ENCODE data around the gene DUSP10.

DUSP10 gene

GRCh38 chr1:221741703-221742554, at the start of gene DUSP10:
Gene DUSP10, minus strand, starts transcription at chr1:221742089. Its CDS starts 2,345 bp downstream, at chr1:221739744.
- peak; percentile 100 for DNase-seq

GRCh38 chr1:221788466-221788865, 46.6 kb upstream of the DUSP10 start:
- DNase-seq = no peak

- no peak for DNase-seq
These were observed 44.8 kb upstream of the DUSP10 start for GRCh38 chr1:221786647-221787046.

- DNase-seq = no peak
These were observed 42.0 kb upstream of the DUSP10 start for GRCh38 chr1:221783936-221784335.

GRCh38 chr1:221783437-221783836, 41.5 kb upstream of the DUSP10 start:
- DNase-seq = no peak

- no peak for DNase-seq
These were observed 41.1 kb upstream of the DUSP10 start for GRCh38 chr1:221782970-221783369.

GRCh38 chr1:221782477-221782876, 40.6 kb upstream of the DUSP10 start:
- peak; percentile 35 for DNase-seq

- no peak for DNase-seq
These were observed 39.3 kb upstream of the DUSP10 start for GRCh38 chr1:221781102-221781755.

- no peak for DNase-seq
These were observed 38.3 kb upstream of the DUSP10 start for GRCh38 chr1:221780175-221780574.

GRCh38 chr1:221779771-221780170, 37.9 kb upstream of the DUSP10 start:
- DNase-seq = no peak

GRCh38 chr1:221778535-221779142, 36.8 kb upstream of the DUSP10 start:
- DNase-seq = no peak

- no peak for DNase-seq
These were observed 36.2 kb upstream of the DUSP10 start for GRCh38 chr1:221778125-221778524.

GRCh38 chr1:221777431-221778072, 35.7 kb upstream of the DUSP10 start:
- no peak for DNase-seq

- no peak for DNase-seq
These were observed 34.8 kb upstream of the DUSP10 start for GRCh38 chr1:221776495-221777301.

- no peak for DNase-seq
These were observed 33.3 kb upstream of the DUSP10 start for GRCh38 chr1:221775206-221775605.

- no peak for DNase-seq
These were observed 32.4 kb upstream of the DUSP10 start for GRCh38 chr1:221774054-221774842.

GRCh38 chr1:221773383-221773782, 31.5 kb upstream of the DUSP10 start:
- DNase-seq = no peak

- DNase-seq = no peak
These were observed 30.2 kb upstream of the DUSP10 start for GRCh38 chr1:221772117-221772516.

- no peak for DNase-seq
These were observed 26.7 kb upstream of the DUSP10 start for GRCh38 chr1:221768444-221769066.

GRCh38 chr1:221766210-221766609, 24.3 kb upstream of the DUSP10 start:
- peak; percentile 68 for DNase-seq

- DNase-seq = peak; percentile 43
These were observed 23.6 kb upstream of the DUSP10 start for GRCh38 chr1:221765527-221765926.
